A549 (cell line): ENCODE data around the gene ADO. TPM values are rescaled to one million over a fixed set of nuclear protein-coding genes. Genes with fewer than 3 reads are reported as not detected.

Experiments
- polyA plus RNA-seq, 4 experiments: library from polyadenylated mRNA; depleted of rRNA in 3 of 4; stranded (reverse); fragments of >200 nt; fragmentation: RNase III in 1 of 4; extraction: RNeasy Plus Mini Kit Qiagen cat#74134 plus additional on column Dnase treatment in 1 of 4; gene quantifications; 2 replicates in 3 of 4; 3 replicates in 1 of 4; pipeline ENCODE4 v1.2.3, GENCODE V29; 2011 to 2017

The ADO gene
- polyA plus RNA-seq, 2 of the 4 experiments (the other 2 are of a cell fraction) = 18.8 to 23.2 TPM

Other genes starting within 250 kb of the ADO start
- gene EGR2, start 11.6 kb downstream of the ADO start, polyA plus RNA-seq (2011; rRNA removed) = 1.6 and 4.4 TPM in 2 replicates
- gene EGR2, start 11.6 kb downstream of the ADO start, polyA plus RNA-seq (2017; fragmentation: RNase III; extraction: RNeasy Plus Mini Kit Qiagen cat#74134 plus additional on column Dnase treatment) = 0.13 TPM in 1 of 3 replicates, not detected in the others